Panc1 (cell line): ENCODE data around the gene TMEM123. TPM values are rescaled to one million over a fixed set of nuclear protein-coding genes. Genes with fewer than 3 reads are reported as not detected.

Experiments
- ATAC-seq: fragments of 200-7000 bp; cut with Tn5 transposase; 2 replicates; pipeline ENCODE4 v1.9.1; 2020; ENCODE audit warnings: mild to moderate bottlenecking, moderate library complexity
- BruUV-seq: library from RNA; stranded (reverse); fragments of 400-500 nt; replicated peaks from 2 replicates; lab custom pipeline; 2021; lab: Mats Ljungman, UMichigan
- CTCF ChIA-PET: fragments of 300-600 bp; sonication (Branson Sonifier 250); formaldehyde crosslinking; loops from one replicate; lab custom pipeline; 2022; ENCODE audit warnings: antibody characterized with exemption; lab: Charles Lee
- POLR2A ChIA-PET: fragments of 300-600 bp; sonication (Branson Sonifier 250); formaldehyde crosslinking; loops from one replicate; lab custom pipeline; 2022; ENCODE audit warnings: antibody characterized with exemption; lab: Charles Lee
- DNase-seq: peaks from one replicate; pipeline ENCODE4 v3.0.0-alpha.2; 2010; ENCODE audit warnings: low read depth, low spot score
- H3K27ac ChIP-seq: 2 replicates; pipeline ENCODE4 v1.5.1; 2011; ENCODE audit warnings: mild to moderate bottlenecking, low read length, inconsistent platforms
- H3K27me3 ChIP-seq: fragments of 200-500 bp; sonication (Bioruptor generic); 2 replicates; pipeline ENCODE4 v1.6.0; 2014; ENCODE audit warnings: low read length, inconsistent platforms; ENCODE audit not compliant: control insufficient read depth, insufficient read depth
- H3K36me3 ChIP-seq: fragments of 200-500 bp; sonication (Bioruptor generic); 2 replicates; pipeline ENCODE4 v1.5.1; 2014; ENCODE audit warnings: inconsistent platforms, mild to moderate bottlenecking, low read length, moderate library complexity; ENCODE audit not compliant: control insufficient read depth, insufficient read depth
- H3K4me1 ChIP-seq: 2 replicates; pipeline ENCODE4 v1.5.1; 2011; ENCODE audit warnings: inconsistent platforms, mild to moderate bottlenecking, low read length, moderate library complexity; ENCODE audit not compliant: control insufficient read depth, insufficient read depth
- H3K4me3 ChIP-seq, 2 experiments: 2 replicates each; pipeline ENCODE4 v1.5.1; 2011 to 2012; ENCODE audit warnings: low read depth in 2 of 2, low read length in 2 of 2, mild to moderate bottlenecking in 2 of 2, inconsistent platforms in 1 of 2, moderate library complexity in 1 of 2
- H3K9me3 ChIP-seq: fragments of 200-500 bp; sonication (Bioruptor generic); 2 replicates; pipeline ENCODE4 v1.5.1; 2014; ENCODE audit warnings: low read depth, mild to moderate bottlenecking, inconsistent platforms, low read length, moderate library complexity; ENCODE audit not compliant: control insufficient read depth, insufficient read depth
- POLR2AphosphoS5 ChIP-seq: IDR thresholded peaks from 2 replicates; pipeline ENCODE4 v1.6.1; 2012; ENCODE audit warnings: mild to moderate bottlenecking, low read depth, low read length, moderate library complexity
- SIN3A ChIP-seq: IDR thresholded peaks from 2 replicates; pipeline ENCODE4 v1.6.1; 2012; ENCODE audit warnings: low read depth, mild to moderate bottlenecking, low read length, moderate library complexity, borderline replicate concordance; ENCODE audit not compliant: insufficient read depth
- TCF7L2 ChIP-seq: IDR thresholded peaks from 2 replicates; pipeline ENCODE4 v1.6.1; 2011; ENCODE audit warnings: mild to moderate bottlenecking, low read depth, low read length, inconsistent platforms
- in situ Hi-C: cut with HindIII; loops from 2 replicates; pipeline ENCODE4 v1.10.0; 2016; ENCODE audit warnings: low sequenced_read_pairs, low pct_unique_long_range_greater_than_20kb
- intact Hi-C: fragments of 100-400 bp; cut with micrococcal nuclease; formaldehyde crosslinking; loops from one replicate; pipeline ENCODE4 v1.10.0; 2022; ENCODE audit not compliant: unreplicated experiment
- total RNA-seq: library from RNA; stranded (reverse); gene quantifications from one replicate; pipeline ENCODE4 v1.2.1, GENCODE V29; 2021; ENCODE audit not compliant: unreplicated experiment
- TF ChIP-seq, protein P1 (sequence below), 2 experiments: IDR thresholded peaks; 2 replicates each; pipeline ENCODE4 v1.6.1; 2011 to 2012; ENCODE audit warnings: low read depth in 2 of 2, control low read depth in 1 of 2, low read length in 1 of 2, mild to moderate bottlenecking in 1 of 2, moderate library complexity in 1 of 2; ENCODE audit not compliant: insufficient read depth in 1 of 2
- TF ChIP-seq, protein P2 (sequence below): fragments of 450-650 bp; IDR thresholded peaks from 2 replicates; pipeline ENCODE4 v1.5.1; 2017; ENCODE audit warnings: mild to moderate bottlenecking

The TMEM123 gene
- total RNA-seq, 1 experiment from 2014 or later: 383 TPM

- DNase-seq (no peak), ATAC-seq (no peak)
- no TSS peak for BruUV-seq
- peaks cover 25% of the 10 kb centered on the region for H3K4me1 ChIP-seq
- no peak overlapping the region for H3K4me3 ChIP-seq
- H3K27ac ChIP-seq: peak overlapping the region; percentile 36; the same call in 1 of the 2 replicates
- ChIA-PET CTCF (no interaction called here), POLR2A (no interaction called here)
- no peak for TF ChIP-seq SIN3A
- TF ChIP-seq, protein P1, sequence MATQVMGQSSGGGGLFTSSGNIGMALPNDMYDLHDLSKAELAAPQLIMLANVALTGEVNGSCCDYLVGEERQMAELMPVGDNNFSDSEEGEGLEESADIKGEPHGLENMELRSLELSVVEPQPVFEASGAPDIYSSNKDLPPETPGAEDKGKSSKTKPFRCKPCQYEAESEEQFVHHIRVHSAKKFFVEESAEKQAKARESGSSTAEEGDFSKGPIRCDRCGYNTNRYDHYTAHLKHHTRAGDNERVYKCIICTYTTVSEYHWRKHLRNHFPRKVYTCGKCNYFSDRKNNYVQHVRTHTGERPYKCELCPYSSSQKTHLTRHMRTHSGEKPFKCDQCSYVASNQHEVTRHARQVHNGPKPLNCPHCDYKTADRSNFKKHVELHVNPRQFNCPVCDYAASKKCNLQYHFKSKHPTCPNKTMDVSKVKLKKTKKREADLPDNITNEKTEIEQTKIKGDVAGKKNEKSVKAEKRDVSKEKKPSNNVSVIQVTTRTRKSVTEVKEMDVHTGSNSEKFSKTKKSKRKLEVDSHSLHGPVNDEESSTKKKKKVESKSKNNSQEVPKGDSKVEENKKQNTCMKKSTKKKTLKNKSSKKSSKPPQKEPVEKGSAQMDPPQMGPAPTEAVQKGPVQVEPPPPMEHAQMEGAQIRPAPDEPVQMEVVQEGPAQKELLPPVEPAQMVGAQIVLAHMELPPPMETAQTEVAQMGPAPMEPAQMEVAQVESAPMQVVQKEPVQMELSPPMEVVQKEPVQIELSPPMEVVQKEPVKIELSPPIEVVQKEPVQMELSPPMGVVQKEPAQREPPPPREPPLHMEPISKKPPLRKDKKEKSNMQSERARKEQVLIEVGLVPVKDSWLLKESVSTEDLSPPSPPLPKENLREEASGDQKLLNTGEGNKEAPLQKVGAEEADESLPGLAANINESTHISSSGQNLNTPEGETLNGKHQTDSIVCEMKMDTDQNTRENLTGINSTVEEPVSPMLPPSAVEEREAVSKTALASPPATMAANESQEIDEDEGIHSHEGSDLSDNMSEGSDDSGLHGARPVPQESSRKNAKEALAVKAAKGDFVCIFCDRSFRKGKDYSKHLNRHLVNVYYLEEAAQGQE (IDR thresholded peaks at IDR 0.05; ENCODE audit: insufficient read depth in 1 of 2, low read depth in 2 of 2, low read length in 1 of 2): no peak
- no peak for TF ChIP-seq POLR2AphosphoS5
- TF ChIP-seq, protein P2, sequence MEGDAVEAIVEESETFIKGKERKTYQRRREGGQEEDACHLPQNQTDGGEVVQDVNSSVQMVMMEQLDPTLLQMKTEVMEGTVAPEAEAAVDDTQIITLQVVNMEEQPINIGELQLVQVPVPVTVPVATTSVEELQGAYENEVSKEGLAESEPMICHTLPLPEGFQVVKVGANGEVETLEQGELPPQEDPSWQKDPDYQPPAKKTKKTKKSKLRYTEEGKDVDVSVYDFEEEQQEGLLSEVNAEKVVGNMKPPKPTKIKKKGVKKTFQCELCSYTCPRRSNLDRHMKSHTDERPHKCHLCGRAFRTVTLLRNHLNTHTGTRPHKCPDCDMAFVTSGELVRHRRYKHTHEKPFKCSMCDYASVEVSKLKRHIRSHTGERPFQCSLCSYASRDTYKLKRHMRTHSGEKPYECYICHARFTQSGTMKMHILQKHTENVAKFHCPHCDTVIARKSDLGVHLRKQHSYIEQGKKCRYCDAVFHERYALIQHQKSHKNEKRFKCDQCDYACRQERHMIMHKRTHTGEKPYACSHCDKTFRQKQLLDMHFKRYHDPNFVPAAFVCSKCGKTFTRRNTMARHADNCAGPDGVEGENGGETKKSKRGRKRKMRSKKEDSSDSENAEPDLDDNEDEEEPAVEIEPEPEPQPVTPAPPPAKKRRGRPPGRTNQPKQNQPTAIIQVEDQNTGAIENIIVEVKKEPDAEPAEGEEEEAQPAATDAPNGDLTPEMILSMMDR: no peak
- TF ChIP-seq TCF7L2: no peak
- H3K27me3 ChIP-seq: no peaks in the 10 kb centered on the region
- intact Hi-C loops: no loop called here
- H3K36me3 ChIP-seq: no peaks in the 10 kb centered on the region
- H3K9me3 ChIP-seq: no peaks in the 10 kb centered on the region
- in situ Hi-C loops: no loop called here
Observed at GRCh38 chr11:102457865-102458264, 5.3 kb upstream of the TMEM123 start.

DNA sequence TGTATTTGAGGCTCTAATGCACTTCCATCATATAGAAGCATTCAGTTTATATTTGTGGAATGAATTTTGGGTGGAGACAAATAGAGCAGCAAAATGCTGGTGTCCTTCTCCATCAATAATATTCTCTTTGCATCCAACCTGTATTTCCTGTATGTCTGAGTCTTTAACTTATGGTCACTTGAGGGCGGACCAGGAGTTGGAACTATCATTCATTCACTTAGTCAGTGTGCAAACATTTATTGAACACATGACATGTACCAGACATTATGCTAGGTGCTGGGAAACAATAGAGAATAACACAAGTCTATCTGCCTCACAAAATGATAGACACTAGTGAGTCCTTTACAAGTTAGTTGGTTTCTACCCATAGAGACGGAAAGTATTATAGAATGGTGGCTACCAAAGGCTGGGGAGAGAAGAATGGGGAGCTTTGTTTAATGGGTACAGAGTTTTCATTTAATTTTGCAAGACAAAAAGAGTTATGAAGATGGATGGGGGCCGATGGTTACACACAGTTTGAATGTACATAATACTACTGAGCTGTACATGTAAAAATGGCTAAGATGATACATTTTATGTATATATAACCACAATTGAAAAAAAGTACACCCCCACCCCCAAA, 4.6 kb upstream of the TMEM123 start:
- ATAC-seq: no peak
- no peaks in the 10 kb centered on the region for H3K36me3 ChIP-seq
- in situ Hi-C loops: no loop called here
- peaks cover 25% of the 10 kb centered on the region for H3K4me1 ChIP-seq
- H3K9me3 ChIP-seq: no peaks in the 10 kb centered on the region
- DNase-seq: no peak
- no TSS peak for BruUV-seq
- TF ChIP-seq POLR2AphosphoS5 (no peak), TCF7L2 (no peak), SIN3A (no peak)
- TF ChIP-seq, protein P2: no peak
- TF ChIP-seq, protein P1 (IDR thresholded peaks at IDR 0.05; ENCODE audit: insufficient read depth in 1 of 2, low read depth in 2 of 2, low read length in 1 of 2): no peak
- peak overlapping the region; percentile 42; the same call in 1 of the 2 replicates for H3K27ac ChIP-seq
- intact Hi-C loops: no loop called here
- H3K4me3 ChIP-seq: no peak overlapping the region
- POLR2A ChIA-PET: no interaction called here
- CTCF ChIA-PET: no interaction called here
- H3K27me3 ChIP-seq: no peaks in the 10 kb centered on the region
